WTC11 (cell line): Measurements from ENCODE around the gene EMX1.

Source experiments
- CREM ChIP-seq: sonication (generic); formaldehyde crosslinking; IDR thresholded peaks from 2 replicates; pipeline ENCODE4 v1.8.1; 2022; ENCODE audit warnings: mild to moderate bottlenecking, missing genetic modification reagents, moderate library complexity
- E2F4 ChIP-seq: sonication (generic); formaldehyde crosslinking; IDR thresholded peaks from 2 replicates; pipeline ENCODE4 v1.8.1; 2022; ENCODE audit warnings: low read depth, mild to moderate bottlenecking, moderate library complexity, missing genetic modification reagents, borderline replicate concordance
- FOXP1 ChIP-seq: sonication (generic); formaldehyde crosslinking; IDR thresholded peaks from 2 replicates; pipeline ENCODE4 v1.8.0; 2022; ENCODE audit warnings: missing genetic modification reagents, mild to moderate bottlenecking, moderate library complexity, borderline replicate concordance
- NR3C1 ChIP-seq: sonication (generic); formaldehyde crosslinking; conservative IDR thresholded peaks from 2 replicates; pipeline ENCODE4 v1.8.1; 2023; ENCODE audit warnings: low read depth, mild to moderate bottlenecking, missing genetic modification reagents

GRCh38 chr2:72956050-72956395 lies 38.7 kb downstream of the EMX1 start:
- no peak for TF ChIP-seq NR3C1
- TF ChIP-seq E2F4 (CRISPR knock-in tag), result no peak
- no peak for TF ChIP-seq CREM
- no peak for TF ChIP-seq FOXP1
